Heart left ventricle (tissue), 13 donors: ENCODE results near the gene ETV7.

Experiments
- CTCF ChIP-seq, 12 donors: fragments of 200-600 bp; sonication (generic) in 4 of 12; IDR thresholded peaks; one replicate each; pipeline versions ENCODE4 v1.5.0 to v1.8.0; 2018 to 2022; ENCODE audit warnings: antibody characterized with exemption in 12 of 12, mild to moderate bottlenecking in 5 of 12
- POLR2A ChIP-seq, 2 donors: fragments of 450-650 bp; IDR thresholded peaks; one replicate each; pipeline ENCODE4 v1.6.1; 2017; ENCODE audit warnings: antibody characterized with exemption in 2 of 2, mild to moderate bottlenecking in 2 of 2, moderate library complexity in 2 of 2
- donor health status: ischemic (EF 13 %, LVEDD 7.1; RV severe dilation, severe dysfunction).
- donor health status: DM: no; HTN: yes; CAD: no.
- donor health status: DM: no; HTN: no; CAD: no.
- donor health status: ischemic (EF 25% LVEDD 6.9; RV normal size, moderate dysfunction).
- donor health status: ischemic (EF 25% LVEDD 5.7; RV mildly dilated, moderate dysfunction).
- donor health status: ischemic (EF 35%, LVEDD 5.7; RV mildly dilated, moderate dysfunction).
- donor health status: nonischemic (EF 11% LVEDD 7.7; RV severe dilation, severe dysfunction).
- donor health status: DM: yes; HTN: yes; CAD: no.
- donor health status: PGD.
- donor health status: ischemic (EF 29% LVEDD 5.4; RV normal size, mild dysfunction).
- donor health status: nonischemic (EF 23%, LVEDD 6.1; RV moderate dilation, normal function).

DNA sequence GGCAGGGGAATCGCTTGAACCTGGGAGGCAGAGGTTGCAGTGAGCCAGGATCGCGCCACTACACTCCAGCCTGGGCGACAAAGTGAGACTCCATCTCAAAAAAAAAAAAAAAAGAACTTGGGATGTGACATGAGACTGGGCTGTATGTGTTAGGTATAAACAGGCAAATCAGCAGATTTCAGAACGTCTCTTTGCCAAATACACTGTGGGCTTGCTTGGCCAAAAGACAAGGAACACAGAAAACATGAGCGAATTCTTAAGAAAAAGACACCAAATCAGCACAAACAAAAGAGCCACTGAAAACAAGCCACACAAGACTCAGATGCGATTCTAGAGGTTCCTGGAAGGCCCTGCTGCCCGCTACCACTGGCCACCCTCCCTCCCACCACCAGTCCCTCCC lies 12.5 kb downstream of the ETV7 start:
- TF ChIP-seq CTCF (IDR thresholded peaks at IDR 0.05) (no peak), POLR2A (IDR thresholded peaks at IDR 0.05) (no peak)
